ACC112 (cell line): Measurements from ENCODE around the gene IFITM2.

Source experiments
- H2AFZ ChIP-seq: fragments of 200-600 bp; sonication (generic); one replicate; pipeline ENCODE4 v1.6.0; 2017; ENCODE audit warnings: antibody characterized with exemption, low read length; ENCODE audit not compliant: unreplicated experiment
- H3K27ac ChIP-seq: fragments of 200-600 bp; sonication (generic); 2 replicates; pipeline ENCODE4 v1.5.1; 2014; ENCODE audit warnings: low read depth, mild to moderate bottlenecking, antibody characterized with exemption, low read length, moderate library complexity
- H3K27me3 ChIP-seq: fragments of 200-600 bp; sonication (generic); 2 replicates; pipeline ENCODE4 v1.6.1; 2014; ENCODE audit warnings: mild to moderate bottlenecking, antibody characterized with exemption, low read length, moderate library complexity, mixed read lengths; ENCODE audit not compliant: insufficient read depth
- H3K36me3 ChIP-seq: fragments of 200-600 bp; sonication (generic); 2 replicates; pipeline ENCODE4 v1.6.1; 2016; ENCODE audit warnings: mild to moderate bottlenecking, antibody characterized with exemption, low read length, moderate library complexity, mixed read lengths; ENCODE audit not compliant: insufficient read depth
- H3K4me1 ChIP-seq: fragments of 200-600 bp; sonication (generic); one replicate; pipeline ENCODE4 v1.6.1; 2016; ENCODE audit warnings: low read length, mixed read lengths; ENCODE audit not compliant: insufficient read depth, unreplicated experiment, control insufficient read depth
- H3K4me3 ChIP-seq: fragments of 200-600 bp; sonication (generic); 2 replicates; pipeline ENCODE4 v1.5.1; 2014; ENCODE audit warnings: mild to moderate bottlenecking, low read depth, low read length
- H3K79me2 ChIP-seq: fragments of 200-600 bp; sonication (generic); one replicate; pipeline ENCODE4 v1.6.0; 2016; ENCODE audit warnings: low read length; ENCODE audit not compliant: control insufficient read depth, unreplicated experiment, insufficient read depth

The IFITM2 gene

DNA sequence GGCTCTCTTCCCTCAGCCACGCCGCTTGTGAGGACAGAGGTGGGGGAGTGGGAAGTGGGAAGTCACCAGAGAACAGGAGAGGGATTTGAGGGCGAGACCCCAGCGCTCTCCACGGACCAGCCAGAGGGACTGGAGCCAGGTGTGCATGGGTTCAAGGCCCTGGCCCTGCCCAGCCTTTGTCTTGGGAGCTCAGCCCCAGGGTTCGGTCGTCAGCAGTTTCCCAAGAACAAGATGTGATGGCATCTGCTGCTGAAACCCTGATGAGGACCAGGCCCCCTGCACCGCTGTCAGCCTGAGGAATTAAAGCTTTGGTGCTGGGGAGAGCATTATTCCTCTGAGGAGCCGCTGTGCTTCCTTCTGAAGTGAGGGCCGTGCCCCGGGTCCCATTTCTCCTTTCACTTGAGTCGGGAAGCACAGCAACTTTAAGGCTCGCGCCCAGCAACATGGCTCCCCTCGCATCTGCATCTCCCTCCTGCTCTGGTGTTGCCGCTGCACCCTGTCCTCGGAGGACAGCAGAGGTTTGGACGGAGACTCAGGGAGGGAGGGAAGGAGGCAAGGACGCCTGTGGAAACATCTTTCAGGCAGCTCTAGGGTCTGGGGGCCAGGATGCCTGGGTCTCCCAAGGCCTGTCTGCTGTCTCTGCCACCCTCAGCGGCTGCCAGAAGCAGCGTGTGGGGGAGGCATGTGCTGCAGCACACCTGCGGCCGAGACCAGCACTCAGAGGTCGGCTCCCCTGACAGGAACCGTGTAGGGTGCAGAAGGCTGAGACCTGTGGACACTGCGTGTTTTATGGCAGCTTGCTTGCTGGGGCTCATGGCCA is 12.1 kb upstream of the IFITM2 start:
- Histone ChIP-seq H3K79me2 (no peaks in the 10 kb centered on the region), H3K4me1 (no peaks in the 10 kb centered on the region), H2AFZ (no peak overlapping the region), H3K4me3 (no peak overlapping the region), H3K27ac (no peak overlapping the region), H3K36me3 (no peaks in the 10 kb centered on the region), H3K27me3 (peaks cover 3% of the 10 kb centered on the region; the same call in 1 of the 2 replicates)

DNA sequence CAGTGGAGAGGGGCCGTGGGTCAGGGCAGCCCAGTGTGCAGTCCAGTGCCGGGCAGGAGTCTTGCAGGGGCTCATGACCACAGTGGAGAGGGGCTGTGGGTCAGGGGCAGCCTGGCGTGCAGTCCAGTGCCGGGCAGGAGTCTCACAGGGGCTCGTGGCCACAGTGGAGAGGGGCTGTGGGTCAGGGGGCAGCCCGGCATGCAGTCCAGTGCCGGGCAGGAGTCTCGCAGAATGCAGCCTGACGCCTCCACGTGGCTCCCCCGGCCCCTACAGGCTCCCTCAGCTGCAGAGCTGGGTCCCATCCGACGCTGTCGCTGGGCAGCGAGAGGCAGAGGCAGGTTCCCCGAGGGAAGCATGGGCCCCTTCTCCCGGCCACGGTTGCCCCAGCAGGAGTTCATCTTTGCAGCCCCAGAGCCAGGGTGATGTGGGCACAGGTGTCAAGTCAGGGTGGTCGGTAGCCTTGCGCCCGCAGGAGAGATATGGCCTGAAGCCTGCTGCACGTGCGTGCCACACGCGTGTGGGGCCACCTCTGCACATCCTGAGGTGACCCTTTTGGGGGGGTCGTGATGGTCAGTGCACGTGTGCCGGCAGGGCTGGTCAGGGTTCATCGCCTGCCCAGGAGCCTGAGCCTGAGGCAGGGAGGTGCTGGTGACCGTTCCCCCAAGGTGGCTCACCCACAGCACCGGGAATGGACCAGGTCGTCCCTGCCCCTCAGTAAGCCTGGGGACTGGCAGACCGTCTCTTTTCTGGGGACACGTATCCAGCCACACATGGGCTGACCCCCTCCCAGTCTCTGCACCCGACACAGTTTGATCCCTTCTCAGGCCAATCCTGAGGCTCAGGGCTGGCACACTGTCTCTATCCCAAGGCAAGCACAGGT is 11.2 kb upstream of the IFITM2 start:
- Histone ChIP-seq H2AFZ (no peak overlapping the region), H3K4me1 (no peaks in the 10 kb centered on the region), H3K79me2 (no peaks in the 10 kb centered on the region), H3K36me3 (no peaks in the 10 kb centered on the region), H3K4me3 (no peak overlapping the region), H3K27ac (no peak overlapping the region), H3K27me3 (peaks cover 3% of the 10 kb centered on the region; the same call in 1 of the 2 replicates)

DNA sequence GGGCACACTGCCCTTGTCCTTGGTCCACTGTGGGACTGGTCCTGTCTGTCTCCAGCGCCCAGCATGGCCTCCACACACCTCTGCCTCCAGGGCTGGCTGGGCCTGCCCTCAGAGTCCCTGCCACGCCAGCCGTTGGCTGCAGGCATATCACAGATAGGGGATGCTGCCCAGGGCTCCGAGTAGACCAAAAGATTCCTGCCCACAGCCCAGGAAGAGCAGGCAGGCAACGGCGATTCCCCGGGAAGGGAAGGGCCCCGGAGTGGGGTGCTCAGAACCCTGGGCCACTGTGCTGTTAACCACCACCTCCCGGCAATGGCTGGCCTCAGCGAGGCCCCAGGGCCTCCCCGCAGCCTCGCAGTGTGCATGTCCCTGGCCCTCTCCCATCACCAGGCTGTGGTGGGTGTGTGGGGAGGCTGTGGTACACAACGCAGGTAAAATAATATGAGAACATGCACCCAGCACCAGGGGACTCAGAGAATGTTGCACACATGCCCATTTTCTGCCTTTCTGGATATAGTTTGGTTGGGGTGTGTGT is 10.5 kb upstream of the IFITM2 start:
- H3K4me1 ChIP-seq = no peaks in the 10 kb centered on the region
- no peak overlapping the region for H3K4me3 ChIP-seq
- H3K27ac ChIP-seq = no peak overlapping the region
- no peaks in the 10 kb centered on the region for H3K79me2 ChIP-seq
- H3K36me3 ChIP-seq = no peaks in the 10 kb centered on the region
- peaks cover 3% of the 10 kb centered on the region; the same call in 1 of the 2 replicates for H3K27me3 ChIP-seq
- no peak overlapping the region for H2AFZ ChIP-seq

- Histone ChIP-seq H3K4me1 (no peaks in the 10 kb centered on the region), H3K27ac (no peak overlapping the region), H3K36me3 (no peaks in the 10 kb centered on the region), H3K27me3 (peaks cover 3% of the 10 kb centered on the region; the same call in 1 of the 2 replicates), H3K4me3 (no peak overlapping the region), H2AFZ (no peak overlapping the region), H3K79me2 (no peaks in the 10 kb centered on the region)
Observed at GRCh38 chr11:297586-298405, 9.8 kb upstream of the IFITM2 start.

DNA sequence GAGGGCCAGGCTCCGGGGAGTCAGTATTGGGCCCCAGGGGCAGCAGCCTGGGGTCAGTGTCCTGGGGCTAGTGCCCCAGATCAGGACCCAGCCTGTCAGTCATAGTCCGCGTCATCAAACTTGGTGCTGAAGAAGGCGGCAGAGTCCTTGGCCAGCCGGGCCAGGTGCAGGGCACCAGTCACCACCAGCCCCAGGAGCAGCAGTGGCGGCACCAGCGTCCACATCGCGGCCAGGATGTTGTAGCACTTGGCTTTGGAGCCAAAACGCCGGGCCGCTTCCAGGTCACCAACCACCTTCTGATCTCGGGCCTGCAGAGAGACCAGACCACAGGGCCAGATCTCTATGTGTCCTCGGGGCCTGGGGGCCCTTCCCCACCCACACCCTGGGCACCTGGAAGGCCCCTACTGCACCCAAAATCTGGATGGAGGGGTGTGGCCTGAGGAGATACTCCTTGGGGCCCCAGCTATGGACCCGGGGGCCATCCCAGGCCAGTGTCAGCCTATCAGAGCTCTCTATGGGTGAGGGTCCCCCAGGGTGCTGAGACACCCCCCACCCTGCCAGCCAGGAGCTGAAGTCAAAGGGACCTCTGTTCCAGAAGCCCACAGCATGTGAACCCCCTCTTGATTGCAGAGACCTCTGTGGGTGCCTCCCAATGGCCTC is 9.1 kb upstream of the IFITM2 start:
- peaks cover 3% of the 10 kb centered on the region; the same call in 1 of the 2 replicates for H3K27me3 ChIP-seq
- H3K79me2 ChIP-seq = no peaks in the 10 kb centered on the region
- no peak overlapping the region for H2AFZ ChIP-seq
- no peak overlapping the region for H3K4me3 ChIP-seq
- no peaks in the 10 kb centered on the region for H3K4me1 ChIP-seq
- no peaks in the 10 kb centered on the region for H3K36me3 ChIP-seq
- no peak overlapping the region for H3K27ac ChIP-seq

- Histone ChIP-seq H3K36me3 (no peaks in the 10 kb centered on the region), H3K79me2 (no peaks in the 10 kb centered on the region), H3K27ac (no peak within 1 kb of the TSS), H2AFZ (no peak within 1 kb of the TSS), H3K4me1 (no peaks in the 10 kb centered on the region), H3K4me3 (no peak within 1 kb of the TSS), H3K27me3 (peaks cover 3% of the 10 kb centered on the region; the same call in 1 of the 2 replicates)
Observed at GRCh38 chr11:299081-299891, 8.3 kb upstream of the IFITM2 start, which contains the start of gene IFITM5. Gene IFITM5, minus strand, starts transcription at chr11:299526. Its CDS starts 36 bp downstream, at chr11:299490.

DNA sequence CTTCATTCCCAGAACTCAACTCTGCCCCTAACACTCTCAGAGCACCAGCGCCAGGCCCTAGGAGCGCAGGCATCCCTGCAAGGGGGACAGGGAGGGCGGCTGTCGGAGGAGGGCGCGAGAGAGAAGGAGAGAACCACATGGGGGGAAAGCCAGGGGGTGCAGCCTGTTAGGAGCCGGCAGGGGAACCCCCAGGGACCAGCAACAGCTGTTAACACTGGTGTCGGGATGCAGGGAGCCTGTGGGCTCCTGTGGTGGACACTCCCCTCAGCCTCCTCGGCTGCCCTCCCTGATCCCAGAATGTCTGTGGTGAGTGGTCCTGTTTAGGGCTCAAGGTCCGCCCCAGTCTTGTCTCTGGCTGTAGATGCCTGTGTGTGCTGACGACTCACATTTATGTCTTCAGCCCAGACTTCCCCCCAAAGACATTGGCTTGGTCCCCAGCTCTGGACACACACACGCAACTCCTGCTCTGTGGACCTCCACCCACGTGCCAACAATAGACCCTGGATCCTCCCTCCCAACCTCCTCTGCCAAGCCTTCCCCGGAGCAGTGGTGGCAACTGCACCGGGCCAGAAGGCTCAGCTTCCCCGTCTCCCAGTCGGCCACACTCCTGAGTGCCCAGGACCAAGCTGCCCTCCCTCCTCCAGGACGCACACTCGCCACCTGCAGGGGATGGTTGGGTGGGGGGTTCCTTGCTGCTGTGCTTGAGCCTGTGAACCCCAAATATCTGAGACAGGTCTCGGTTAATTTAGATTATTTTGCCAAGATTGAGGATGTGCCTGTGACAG is 7.5 kb upstream of the IFITM2 start:
- Histone ChIP-seq H3K27ac (no peak overlapping the region), H3K4me1 (no peaks in the 10 kb centered on the region), H2AFZ (no peak overlapping the region)

GRCh38 chr11:303363-303762 is 4.3 kb upstream of the IFITM2 start:
- no peak overlapping the region for H3K27ac ChIP-seq
- H2AFZ ChIP-seq = no peak overlapping the region
- no peaks in the 10 kb centered on the region for H3K79me2 ChIP-seq
- no peaks in the 10 kb centered on the region for H3K4me1 ChIP-seq
- no peaks in the 10 kb centered on the region for H3K36me3 ChIP-seq
- peaks cover 3% of the 10 kb centered on the region; the same call in 1 of the 2 replicates for H3K27me3 ChIP-seq
- H3K4me3 ChIP-seq = no peak overlapping the region

More for the DNA sequence above, 7.5 kb upstream of the IFITM2 start:
- Histone ChIP-seq H3K79me2 (no peaks in the 10 kb centered on the region), H3K27me3 (peaks cover 3% of the 10 kb centered on the region; the same call in 1 of the 2 replicates), H3K36me3 (no peaks in the 10 kb centered on the region), H3K4me3 (no peak overlapping the region)
